AML-193 (cell line): ENCODE data around the gene FAM168B.

ENCODE experiments used
- DNase-seq, 2 experiments: peaks; one replicate each; lab custom pipeline; 2025; lab: John Stamatoyannopoulos, UW

FAM168B gene

DNA sequence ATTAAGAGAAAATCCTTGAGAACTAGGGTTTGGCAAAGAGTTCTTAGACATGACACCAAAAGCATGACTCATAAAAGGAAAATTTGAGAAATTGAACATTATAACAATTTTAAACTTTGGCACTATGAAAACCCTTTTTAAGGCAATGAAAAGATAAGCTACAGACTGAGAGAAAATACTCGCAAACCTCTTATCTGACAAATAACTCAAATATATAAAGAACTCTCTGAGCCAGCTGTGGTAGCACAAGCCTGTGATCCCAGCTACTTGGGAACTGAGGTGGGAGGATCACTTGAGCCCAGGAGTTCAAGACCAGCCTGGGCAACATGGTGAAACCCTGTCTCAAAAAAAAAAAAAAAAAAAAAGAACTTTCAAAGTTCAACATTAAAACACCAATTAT, 70.5 kb downstream of the FAM168B start:
- no peak for DNase-seq

- no peak for DNase-seq
Observed at GRCh38 chr2:131016826-131017741, 76.2 kb downstream of the FAM168B start.

DNA sequence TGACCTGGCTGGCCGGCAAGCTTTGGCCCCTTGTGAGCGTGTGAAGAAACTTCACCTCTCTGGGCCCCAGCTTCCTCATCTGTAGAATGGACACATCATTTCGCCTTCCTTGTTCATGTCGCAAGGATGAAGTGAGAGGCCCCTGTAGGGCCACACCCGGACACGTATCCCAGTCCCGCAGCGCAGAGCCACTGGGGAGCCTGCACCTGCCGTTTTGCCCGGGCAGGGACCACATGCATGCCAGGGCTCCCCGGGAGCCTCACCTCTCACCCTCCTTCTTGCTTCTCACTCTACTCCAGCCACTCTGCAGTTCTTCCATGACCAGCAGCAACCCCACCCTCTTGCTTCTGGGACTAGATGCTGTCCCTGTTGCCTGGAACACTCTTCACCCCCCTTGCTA, 77.5 kb downstream of the FAM168B start:
- DNase-seq, result no peak

- no peak for DNase-seq
Observed at GRCh38 chr2:131014141-131014540, 79.1 kb downstream of the FAM168B start.

- DNase-seq, result no peak
Observed at GRCh38 chr2:131011486-131011885, 81.8 kb downstream of the FAM168B start.

- DNase-seq, result no peak
Observed at GRCh38 chr2:131010566-131010965, 82.7 kb downstream of the FAM168B start.

GRCh38 chr2:131009713-131010475, 83.4 kb downstream of the FAM168B start:
- DNase-seq, result no peak

- no peak for DNase-seq
Observed at GRCh38 chr2:131008967-131009366, 84.3 kb downstream of the FAM168B start.

DNA sequence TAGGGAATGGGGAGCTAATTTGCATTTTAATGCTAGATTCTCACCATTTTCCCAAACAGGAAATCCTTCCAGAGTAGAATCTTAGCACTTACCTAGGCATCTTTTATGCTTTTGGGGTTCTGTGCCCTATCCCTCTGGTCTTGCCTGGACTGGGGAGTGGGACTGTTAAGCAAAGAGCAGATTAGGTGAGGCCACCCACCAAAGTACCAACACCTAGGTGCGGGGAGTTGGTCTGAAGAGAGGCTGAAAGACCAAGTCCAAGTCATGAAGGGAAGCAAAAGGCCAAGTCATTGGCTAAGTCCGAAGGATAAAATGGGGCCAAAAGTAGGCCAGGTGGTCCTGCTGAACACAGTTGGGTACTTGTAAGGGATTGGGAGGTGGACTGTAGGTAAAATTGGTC, 86.7 kb downstream of the FAM168B start:
- no peak for DNase-seq

GRCh38 chr2:131005216-131005935, 87.9 kb downstream of the FAM168B start:
- DNase-seq, result no peak

- no peak for DNase-seq
Observed at GRCh38 chr2:131004446-131005209, 88.6 kb downstream of the FAM168B start.

DNA sequence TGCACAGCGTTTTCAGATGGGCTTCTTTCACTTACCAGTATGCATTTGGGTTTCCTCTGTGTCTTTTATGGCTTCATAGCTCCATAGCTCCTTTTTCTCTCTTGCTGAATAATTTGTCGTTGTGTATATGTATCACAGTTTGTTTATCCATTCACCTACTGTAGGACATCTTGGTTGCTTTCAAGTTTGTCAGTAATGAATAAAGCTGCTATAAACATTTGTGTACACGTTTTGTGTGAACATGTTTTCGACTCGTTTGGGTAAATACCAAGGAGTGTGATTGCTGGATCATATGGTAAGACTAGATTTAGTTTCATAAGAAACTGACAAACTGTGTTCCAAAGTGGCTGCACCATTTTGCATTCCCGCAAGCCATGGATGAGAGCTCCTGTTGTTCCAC, 94.7 kb downstream of the FAM168B start:
- no peak for DNase-seq
